Esophagus squamous epithelium (tissue), 4 donors: Measurements from ENCODE around the gene EFHC2.

ENCODE experiments used
- POLR2A ChIP-seq, 4 donors: fragments of 450-650 bp; IDR thresholded peaks; one replicate each; pipeline ENCODE4 v1.6.1; 2017; ENCODE audit warnings: antibody characterized with exemption in 4 of 4, mild to moderate bottlenecking in 4 of 4, moderate library complexity in 3 of 4
- TF ChIP-seq, protein P1 (sequence below), 6 experiments: fragments of 450-650 bp in 4 of 6; fragments of 200-600 bp in 2 of 6; sonication (generic) in 2 of 6; IDR thresholded peaks; one replicate each; pipeline ENCODE4 v1.5.1; 2016 to 2019; ENCODE audit warnings: antibody characterized with exemption in 6 of 6, mild to moderate bottlenecking in 4 of 6, moderate library complexity in 4 of 6

DNA sequence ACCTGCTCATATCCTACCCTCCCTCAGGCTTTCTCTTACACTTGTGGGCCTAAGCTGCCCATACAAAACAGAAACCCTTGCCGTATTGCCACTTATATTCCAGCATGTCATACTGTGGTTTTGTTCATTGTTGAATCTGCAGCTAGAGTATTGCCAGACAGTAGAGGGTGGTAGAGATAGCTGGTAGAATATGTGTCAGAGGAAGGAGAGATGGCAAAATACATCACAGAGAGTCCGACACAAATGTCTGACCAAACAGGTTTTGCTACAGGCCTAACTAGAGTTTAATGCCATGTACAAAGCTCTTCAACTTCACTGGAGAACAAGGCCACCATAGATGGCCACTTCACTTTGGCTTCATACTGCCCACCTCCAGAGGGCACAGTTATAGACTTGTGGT, 160.1 kb downstream of the EFHC2 start:
- TF ChIP-seq, protein P1, sequence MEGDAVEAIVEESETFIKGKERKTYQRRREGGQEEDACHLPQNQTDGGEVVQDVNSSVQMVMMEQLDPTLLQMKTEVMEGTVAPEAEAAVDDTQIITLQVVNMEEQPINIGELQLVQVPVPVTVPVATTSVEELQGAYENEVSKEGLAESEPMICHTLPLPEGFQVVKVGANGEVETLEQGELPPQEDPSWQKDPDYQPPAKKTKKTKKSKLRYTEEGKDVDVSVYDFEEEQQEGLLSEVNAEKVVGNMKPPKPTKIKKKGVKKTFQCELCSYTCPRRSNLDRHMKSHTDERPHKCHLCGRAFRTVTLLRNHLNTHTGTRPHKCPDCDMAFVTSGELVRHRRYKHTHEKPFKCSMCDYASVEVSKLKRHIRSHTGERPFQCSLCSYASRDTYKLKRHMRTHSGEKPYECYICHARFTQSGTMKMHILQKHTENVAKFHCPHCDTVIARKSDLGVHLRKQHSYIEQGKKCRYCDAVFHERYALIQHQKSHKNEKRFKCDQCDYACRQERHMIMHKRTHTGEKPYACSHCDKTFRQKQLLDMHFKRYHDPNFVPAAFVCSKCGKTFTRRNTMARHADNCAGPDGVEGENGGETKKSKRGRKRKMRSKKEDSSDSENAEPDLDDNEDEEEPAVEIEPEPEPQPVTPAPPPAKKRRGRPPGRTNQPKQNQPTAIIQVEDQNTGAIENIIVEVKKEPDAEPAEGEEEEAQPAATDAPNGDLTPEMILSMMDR (IDR thresholded peaks at IDR 0.05): peak in 2 of 6 experiments; percentile 21 to 43
- TF ChIP-seq POLR2A (IDR thresholded peaks at IDR 0.05): no peak
